Neural progenitor cell (in vitro differentiated cells): ENCODE measurements around the gene DOCK3.

Experiments used
- EZH2 ChIP-seq: fragments of 200-600 bp; sonication (generic); IDR thresholded peaks from 2 replicates; pipeline ENCODE4 v1.6.1; 2017; ENCODE audit warnings: antibody characterized with exemption, mild to moderate bottlenecking, moderate library complexity
- EZH2phosphoT487 ChIP-seq: fragments of 200-600 bp; sonication (generic); IDR thresholded peaks from 2 replicates; pipeline ENCODE4 v1.6.1; 2017; ENCODE audit warnings: antibody characterized with exemption
- TF ChIP-seq, protein P1 (sequence below): fragments of 200-600 bp; sonication (generic); IDR thresholded peaks from 2 replicates; pipeline ENCODE4 v1.5.1; 2017; ENCODE audit warnings: antibody characterized with exemption, mild to moderate bottlenecking

DNA sequence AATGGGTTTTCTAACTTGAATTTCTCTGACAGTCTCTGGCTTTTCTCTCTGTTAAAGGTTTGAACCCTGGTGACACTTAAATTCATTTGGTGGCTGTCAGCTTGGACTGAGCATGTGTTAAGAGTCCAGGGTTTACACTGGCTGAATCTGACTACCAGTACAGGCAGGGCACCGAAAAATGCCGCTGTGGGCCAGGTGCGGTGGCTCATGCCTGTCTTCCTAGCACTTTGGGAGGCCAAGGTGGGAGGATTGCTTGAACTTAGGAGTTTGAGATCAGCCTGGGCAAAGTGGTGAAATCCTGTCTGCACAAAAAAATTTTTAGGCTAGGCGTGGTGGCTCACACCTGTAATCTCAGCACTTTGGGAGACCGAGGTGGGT lies 712.1 kb downstream of the DOCK3 start:
- TF ChIP-seq, protein P1, sequence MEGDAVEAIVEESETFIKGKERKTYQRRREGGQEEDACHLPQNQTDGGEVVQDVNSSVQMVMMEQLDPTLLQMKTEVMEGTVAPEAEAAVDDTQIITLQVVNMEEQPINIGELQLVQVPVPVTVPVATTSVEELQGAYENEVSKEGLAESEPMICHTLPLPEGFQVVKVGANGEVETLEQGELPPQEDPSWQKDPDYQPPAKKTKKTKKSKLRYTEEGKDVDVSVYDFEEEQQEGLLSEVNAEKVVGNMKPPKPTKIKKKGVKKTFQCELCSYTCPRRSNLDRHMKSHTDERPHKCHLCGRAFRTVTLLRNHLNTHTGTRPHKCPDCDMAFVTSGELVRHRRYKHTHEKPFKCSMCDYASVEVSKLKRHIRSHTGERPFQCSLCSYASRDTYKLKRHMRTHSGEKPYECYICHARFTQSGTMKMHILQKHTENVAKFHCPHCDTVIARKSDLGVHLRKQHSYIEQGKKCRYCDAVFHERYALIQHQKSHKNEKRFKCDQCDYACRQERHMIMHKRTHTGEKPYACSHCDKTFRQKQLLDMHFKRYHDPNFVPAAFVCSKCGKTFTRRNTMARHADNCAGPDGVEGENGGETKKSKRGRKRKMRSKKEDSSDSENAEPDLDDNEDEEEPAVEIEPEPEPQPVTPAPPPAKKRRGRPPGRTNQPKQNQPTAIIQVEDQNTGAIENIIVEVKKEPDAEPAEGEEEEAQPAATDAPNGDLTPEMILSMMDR = no peak
- TF ChIP-seq EZH2phosphoT487 = no peak
- no peak for TF ChIP-seq EZH2
